ENCODE measurements around the gene XPNPEP2.

The XPNPEP2 gene

DNA sequence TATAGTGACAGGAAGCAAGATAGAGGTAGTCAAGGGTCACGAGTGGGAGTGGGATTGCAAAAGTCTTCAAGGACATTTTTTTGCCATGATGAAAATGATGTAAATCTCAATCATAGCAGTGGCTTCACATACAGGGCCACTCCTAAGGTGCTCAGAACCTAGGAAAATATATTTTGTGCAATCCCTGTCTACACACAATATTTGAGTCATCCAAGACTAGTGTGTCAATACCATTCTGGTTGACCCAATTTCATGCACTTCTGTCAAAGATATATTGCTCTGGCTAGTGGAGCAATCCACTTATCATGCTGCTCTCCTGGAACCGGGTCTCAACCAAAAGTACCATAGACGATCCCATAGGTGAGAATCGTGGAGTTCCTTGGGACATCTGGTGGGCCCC lies 24.2 kb upstream of the XPNPEP2 start:
- Histone ChIP-seq H3K4me3 (IDR thresholded peaks at IDR 0.05; ENCODE audit: insufficient read depth, low read depth, low read length) (no peak overlapping the region), H2AFZ (ENCODE audit: low read depth) (no peak overlapping the region)
- TF ChIP-seq, protein P1, sequence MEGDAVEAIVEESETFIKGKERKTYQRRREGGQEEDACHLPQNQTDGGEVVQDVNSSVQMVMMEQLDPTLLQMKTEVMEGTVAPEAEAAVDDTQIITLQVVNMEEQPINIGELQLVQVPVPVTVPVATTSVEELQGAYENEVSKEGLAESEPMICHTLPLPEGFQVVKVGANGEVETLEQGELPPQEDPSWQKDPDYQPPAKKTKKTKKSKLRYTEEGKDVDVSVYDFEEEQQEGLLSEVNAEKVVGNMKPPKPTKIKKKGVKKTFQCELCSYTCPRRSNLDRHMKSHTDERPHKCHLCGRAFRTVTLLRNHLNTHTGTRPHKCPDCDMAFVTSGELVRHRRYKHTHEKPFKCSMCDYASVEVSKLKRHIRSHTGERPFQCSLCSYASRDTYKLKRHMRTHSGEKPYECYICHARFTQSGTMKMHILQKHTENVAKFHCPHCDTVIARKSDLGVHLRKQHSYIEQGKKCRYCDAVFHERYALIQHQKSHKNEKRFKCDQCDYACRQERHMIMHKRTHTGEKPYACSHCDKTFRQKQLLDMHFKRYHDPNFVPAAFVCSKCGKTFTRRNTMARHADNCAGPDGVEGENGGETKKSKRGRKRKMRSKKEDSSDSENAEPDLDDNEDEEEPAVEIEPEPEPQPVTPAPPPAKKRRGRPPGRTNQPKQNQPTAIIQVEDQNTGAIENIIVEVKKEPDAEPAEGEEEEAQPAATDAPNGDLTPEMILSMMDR (conservative IDR thresholded peaks at IDR 0.05; ENCODE audit: low read depth, low read length), result no peak

GRCh38 chrX:129716507-129716906 lies 22.3 kb upstream of the XPNPEP2 start:
- Histone ChIP-seq H3K4me1 (ENCODE audit: low read depth, poor library complexity, severe bottlenecking) (no peaks in the 10 kb centered on the region), H2AFZ (ENCODE audit: low read depth) (no peak overlapping the region), H3K4me2 (no peak overlapping the region), H3K27ac (no peak overlapping the region), H3K79me2 (ENCODE audit: insufficient read depth, low read depth) (no peaks in the 10 kb centered on the region), H3K4me3 (IDR thresholded peaks at IDR 0.05; ENCODE audit: insufficient read depth, low read depth, low read length) (no peak overlapping the region), H4K20me1 (ENCODE audit: insufficient read depth) (no peaks in the 10 kb centered on the region), H3K27me3 (ENCODE audit: insufficient read depth, low read depth) (no peaks in the 10 kb centered on the region), H3K9ac (no peak overlapping the region), H3K36me3 (ENCODE audit: insufficient read depth) (no peaks in the 10 kb centered on the region)
- TF ChIP-seq, protein P1 (conservative IDR thresholded peaks at IDR 0.05; ENCODE audit: low read depth, low read length), result no peak

More for the DNA sequence above, 24.2 kb upstream of the XPNPEP2 start:
- Histone ChIP-seq H3K79me2 (ENCODE audit: insufficient read depth, low read depth) (no peaks in the 10 kb centered on the region), H3K27me3 (ENCODE audit: insufficient read depth, low read depth) (no peaks in the 10 kb centered on the region), H3K36me3 (ENCODE audit: insufficient read depth) (no peaks in the 10 kb centered on the region), H3K27ac (no peak overlapping the region), H3K4me1 (ENCODE audit: low read depth, poor library complexity, severe bottlenecking) (no peaks in the 10 kb centered on the region), H3K4me2 (no peak overlapping the region), H3K9ac (no peak overlapping the region), H4K20me1 (ENCODE audit: insufficient read depth) (no peaks in the 10 kb centered on the region)

DNA sequence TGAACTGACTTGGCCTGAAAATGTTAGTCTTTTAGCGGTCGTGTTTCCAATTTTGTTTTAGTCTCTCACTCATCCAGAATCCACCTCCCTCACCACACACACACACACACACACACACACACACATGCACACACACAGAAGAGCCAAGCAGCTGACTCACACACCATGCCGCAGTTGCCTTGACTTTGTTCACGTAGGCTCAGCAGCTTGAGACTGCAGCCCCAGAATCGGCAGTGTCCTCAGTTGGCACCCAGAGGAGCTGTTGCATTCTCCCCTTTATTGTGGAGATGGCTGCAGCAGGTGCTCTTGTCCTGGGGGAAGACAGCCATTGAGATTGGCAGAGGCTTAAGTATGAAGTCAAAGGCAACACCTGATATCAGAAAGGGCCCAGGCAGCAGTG lies 20.9 kb upstream of the XPNPEP2 start:
- Histone ChIP-seq H3K36me3 (ENCODE audit: insufficient read depth) (no peaks in the 10 kb centered on the region), H3K4me1 (ENCODE audit: low read depth, poor library complexity, severe bottlenecking) (no peaks in the 10 kb centered on the region), H2AFZ (ENCODE audit: low read depth) (no peak overlapping the region), H3K4me2 (no peak overlapping the region), H3K9ac (no peak overlapping the region), H3K27me3 (ENCODE audit: insufficient read depth, low read depth) (no peaks in the 10 kb centered on the region), H3K4me3 (IDR thresholded peaks at IDR 0.05; ENCODE audit: insufficient read depth, low read depth, low read length) (no peak overlapping the region), H3K79me2 (ENCODE audit: insufficient read depth, low read depth) (no peaks in the 10 kb centered on the region), H4K20me1 (ENCODE audit: insufficient read depth) (no peaks in the 10 kb centered on the region), H3K27ac (no peak overlapping the region)
- TF ChIP-seq, protein P1 (conservative IDR thresholded peaks at IDR 0.05; ENCODE audit: low read depth, low read length), result no peak

DNA sequence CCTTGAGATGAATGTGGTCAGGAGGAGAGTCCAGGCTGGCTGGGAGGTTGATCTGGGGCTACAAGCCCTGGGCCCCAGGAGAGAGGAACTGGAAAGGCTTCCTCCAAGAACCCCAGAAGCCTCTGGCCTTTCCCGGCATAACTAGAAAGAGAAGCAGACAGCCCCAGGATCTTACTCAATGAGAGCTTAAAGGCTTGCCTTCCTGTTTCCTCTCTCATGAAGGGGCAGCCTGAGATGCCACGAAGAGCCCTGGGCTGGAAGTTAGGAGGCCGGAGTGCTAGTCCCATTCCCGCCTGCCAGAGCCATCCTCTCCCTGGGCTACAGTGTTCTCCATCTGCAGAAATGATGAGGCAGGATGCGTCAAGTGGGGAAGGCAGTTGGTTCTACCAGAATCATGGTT lies 20.1 kb upstream of the XPNPEP2 start:
- H2AFZ ChIP-seq (ENCODE audit: low read depth), result no peak overlapping the region
- H3K79me2 ChIP-seq (ENCODE audit: insufficient read depth, low read depth), result no peaks in the 10 kb centered on the region
- H3K27me3 ChIP-seq (ENCODE audit: insufficient read depth, low read depth), result no peaks in the 10 kb centered on the region
- H4K20me1 ChIP-seq (ENCODE audit: insufficient read depth), result no peaks in the 10 kb centered on the region
- H3K9ac ChIP-seq, result no peak overlapping the region
- no peak overlapping the region for H3K4me3 ChIP-seq (IDR thresholded peaks at IDR 0.05; ENCODE audit: insufficient read depth, low read depth, low read length)
- H3K36me3 ChIP-seq (ENCODE audit: insufficient read depth), result no peaks in the 10 kb centered on the region
- no peaks in the 10 kb centered on the region for H3K4me1 ChIP-seq (ENCODE audit: low read depth, poor library complexity, severe bottlenecking)
- no peak overlapping the region for H3K4me2 ChIP-seq
- TF ChIP-seq, protein P1 (conservative IDR thresholded peaks at IDR 0.05; ENCODE audit: low read depth, low read length), result no peak
- no peak overlapping the region for H3K27ac ChIP-seq

All from KMS-11 (cell line).